Ovary (tissue), 9 donors: ENCODE data around the gene MAST4. TPM values are rescaled to one million over a fixed set of nuclear protein-coding genes. Genes with fewer than 3 reads are reported as not detected.

Source experiments
- DNase-seq, 5 donors: peaks; one replicate each; pipeline ENCODE4 v3.0.0-alpha.2; 2019 to 2020
- H3K27ac ChIP-seq, 2 donors: fragments of 200-600 bp; one replicate each; pipeline versions ENCODE4 v1.5.1 to v1.8.0; 2019 to 2022
- H3K27me3 ChIP-seq: fragments of 200-600 bp; one replicate; pipeline ENCODE4 v1.8.0; 2022
- H3K36me3 ChIP-seq: fragments of 200-600 bp; sonication (generic); one replicate; pipeline ENCODE4 v1.5.1; 2019
- H3K4me1 ChIP-seq: one replicate; pipeline ENCODE4 v1.8.1; 2013; ENCODE audit warnings: mild to moderate bottlenecking, moderate library complexity; ENCODE audit not compliant: insufficient read depth
- H3K4me3 ChIP-seq: fragments of 200-600 bp; sonication (generic); one replicate; pipeline ENCODE4 v1.5.1; 2017
- H3K9me3 ChIP-seq, 2 donors: fragments of 200-600 bp in 1 of 2; sonication (generic) in 1 of 2; one replicate each; pipeline versions ENCODE4 v1.5.1 to v1.8.1; 2013 to 2019; ENCODE audit warnings: mild to moderate bottlenecking in 1 of 2, moderate library complexity in 1 of 2
- EP300 ChIP-seq: sonication (generic); formaldehyde crosslinking; IDR thresholded peaks from one replicate; pipeline ENCODE4 v1.6.1; 2017; ENCODE audit warnings: antibody characterized with exemption
- POLR2A ChIP-seq: fragments of 450-650 bp; IDR thresholded peaks from one replicate; pipeline ENCODE4 v1.6.1; 2017; ENCODE audit warnings: antibody characterized with exemption, mild to moderate bottlenecking, moderate library complexity
- WGBS, 3 donors: extraction: QIAGEN DNeasy Blood & Tissue Kit in 1 of 3; methylation state at CpG; one replicate each; pipeline versions ENCODE4 v1.1.5 to v1.1.7; 2013 to 2017; 5-methylcytosine and 5-hydroxymethylcytosine counted together
- intact Hi-C, 4 donors: fragments of 100-400 bp; cut with DNase I; formaldehyde crosslinking; loops; one replicate each; pipeline versions ENCODE4 v1.11.0 to v1.15.1; 2022 to 2023
- polyA plus RNA-seq, 2 donors: library from polyadenylated mRNA; stranded (reverse); fragments of 200-250 nt in 1 of 2; fragments of 350-450 nt in 1 of 2; fragmentation: Illumina TruSeq in 1 of 2; extraction: RNeasy Lipid Tissue Mini Kit (QIAGEN cat#74804) in 1 of 2; gene quantifications; one replicate each; pipeline ENCODE4 v1.2.3, GENCODE V29; 2013 to 2014
- total RNA-seq, 7 donors: library from RNA; depleted of rRNA in 2 of 7; stranded (reverse); fragments of >200 nt in 2 of 7; fragmentation: NEBNext Ultra II Directional in 3 of 7; extraction: Animal tissue kit (Norgen Biotek cat#: 25700) in 3 of 7; gene quantifications; one replicate each; pipeline versions ENCODE4 v1.1.0 to v1.2.4, GENCODE V29; 2016 to 2023
- TF ChIP-seq, protein P1 (sequence below), 3 donors: fragments of 450-650 bp in 2 of 3; fragments of 200-600 bp in 1 of 3; IDR thresholded peaks; one replicate each; pipeline versions ENCODE4 v1.5.1 to v1.8.0; 2016 to 2022; ENCODE audit warnings: antibody characterized with exemption in 3 of 3, mild to moderate bottlenecking in 1 of 3
- donor health status: DM: no; HTN: no; CAD: no; lungs with moderate emphysema.
- donor health status: DM: no; HTN: no; CAD: no.
- donor health status: Bipolar disorder and iron deficiency.
- donor health status: DM: yes; HTN: yes; CAD: no.
- donor health status: DM: no; HTN: no; CAD: no.
- donor health status: DM: yes; HTN: yes; CAD: no.

MAST4 gene
- total and polyA plus RNA-seq, 9 donors, result 11.6 to 86.3 (median 57.6) TPM

DNA sequence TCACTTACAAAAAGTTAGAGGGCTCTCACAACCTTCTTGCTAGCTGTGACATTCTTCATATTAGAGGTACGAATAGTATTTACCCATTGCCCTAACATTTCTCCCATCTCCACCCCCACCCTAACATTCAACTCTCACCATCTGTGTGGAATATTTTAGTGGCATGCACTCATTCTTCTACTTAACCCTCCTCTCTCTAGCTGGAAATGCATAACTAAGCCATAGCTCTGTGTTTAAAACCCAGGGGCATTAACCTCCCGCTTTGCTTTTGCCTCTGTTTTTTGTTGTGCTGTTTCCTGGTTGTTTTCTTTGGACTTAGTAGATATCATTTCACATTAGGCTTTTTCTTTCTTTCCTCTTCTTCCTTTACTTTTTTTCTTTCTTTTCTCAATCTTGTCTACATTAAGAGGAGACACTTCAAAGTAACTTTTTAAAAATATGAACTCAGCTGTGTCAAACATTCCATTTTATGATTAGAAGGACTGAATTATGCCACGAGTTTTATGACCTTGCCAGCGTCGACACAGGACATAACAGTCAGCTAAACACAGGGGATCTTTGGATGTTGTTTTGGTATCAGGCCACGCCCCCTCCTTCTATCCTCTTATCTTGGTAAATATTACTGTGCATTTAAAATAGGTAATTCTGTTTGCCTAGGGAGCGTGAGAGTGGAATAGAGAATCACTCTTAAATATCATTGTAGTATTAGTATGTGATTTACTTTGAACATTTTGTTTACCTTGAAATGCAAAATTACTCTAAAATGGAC lies 364.4 kb downstream of the MAST4 start:
- Histone ChIP-seq H3K4me3 (no peak overlapping the region), H3K36me3 (no peaks in the 10 kb centered on the region), H3K27me3 (no peaks in the 10 kb centered on the region), H3K4me1 (peaks cover 11% of the 10 kb centered on the region), H3K27ac (no peak overlapping the region), H3K9me3 (no peaks in the 10 kb centered on the region)
- DNase-seq, result no peak
- intact Hi-C loops, result no loop called here
- WGBS, 3 donors, result 13 to 20% (median 14%) methylated on average over 7 of the region's 7 CpGs
- no peak for TF ChIP-seq EP300
- TF ChIP-seq, protein P1, sequence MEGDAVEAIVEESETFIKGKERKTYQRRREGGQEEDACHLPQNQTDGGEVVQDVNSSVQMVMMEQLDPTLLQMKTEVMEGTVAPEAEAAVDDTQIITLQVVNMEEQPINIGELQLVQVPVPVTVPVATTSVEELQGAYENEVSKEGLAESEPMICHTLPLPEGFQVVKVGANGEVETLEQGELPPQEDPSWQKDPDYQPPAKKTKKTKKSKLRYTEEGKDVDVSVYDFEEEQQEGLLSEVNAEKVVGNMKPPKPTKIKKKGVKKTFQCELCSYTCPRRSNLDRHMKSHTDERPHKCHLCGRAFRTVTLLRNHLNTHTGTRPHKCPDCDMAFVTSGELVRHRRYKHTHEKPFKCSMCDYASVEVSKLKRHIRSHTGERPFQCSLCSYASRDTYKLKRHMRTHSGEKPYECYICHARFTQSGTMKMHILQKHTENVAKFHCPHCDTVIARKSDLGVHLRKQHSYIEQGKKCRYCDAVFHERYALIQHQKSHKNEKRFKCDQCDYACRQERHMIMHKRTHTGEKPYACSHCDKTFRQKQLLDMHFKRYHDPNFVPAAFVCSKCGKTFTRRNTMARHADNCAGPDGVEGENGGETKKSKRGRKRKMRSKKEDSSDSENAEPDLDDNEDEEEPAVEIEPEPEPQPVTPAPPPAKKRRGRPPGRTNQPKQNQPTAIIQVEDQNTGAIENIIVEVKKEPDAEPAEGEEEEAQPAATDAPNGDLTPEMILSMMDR (IDR thresholded peaks at IDR 0.05), result no peak
- TF ChIP-seq POLR2A, result no peak

- H3K9me3 ChIP-seq, result no peaks in the 10 kb centered on the region
- WGBS, 3 donors, result 59 to 82% (median 73%) methylated on average over 1 of the region's 1 CpG
These were observed 367.4 kb downstream of the MAST4 start for GRCh38 chr5:66963559-66963971.

DNA sequence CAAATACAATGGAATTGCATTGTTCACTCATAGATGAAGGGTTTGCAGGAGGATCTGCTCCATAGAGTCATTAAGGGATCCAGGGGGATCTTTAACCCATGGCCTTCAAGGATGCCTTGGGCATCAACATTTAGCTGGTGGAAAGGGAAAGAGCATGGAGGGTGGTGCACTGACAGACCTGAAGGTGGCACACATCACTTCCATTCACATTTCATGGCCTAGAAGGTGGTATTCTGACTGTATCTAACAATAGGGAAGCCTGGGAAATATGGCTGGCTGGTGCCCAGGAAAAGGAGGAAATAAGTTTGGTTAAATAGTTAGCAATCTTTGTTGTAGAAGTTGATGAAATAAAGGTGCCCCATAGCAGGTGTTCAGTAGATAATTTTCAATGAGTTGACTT lies 370.2 kb downstream of the MAST4 start:
- Histone ChIP-seq H3K9me3 (no peaks in the 10 kb centered on the region), H3K27ac (no peak overlapping the region), H3K27me3 (no peaks in the 10 kb centered on the region), H3K36me3 (no peaks in the 10 kb centered on the region), H3K4me1 (peaks cover 3% of the 10 kb centered on the region), H3K4me3 (no peak overlapping the region)
- DNase-seq, result no peak
- no peak for TF ChIP-seq POLR2A
- no peak for TF ChIP-seq EP300
- TF ChIP-seq, protein P1 (IDR thresholded peaks at IDR 0.05), result no peak
- intact Hi-C loops, result no loop called here

More at GRCh38 chr5:66963559-66963971, 367.4 kb downstream of the MAST4 start:
- Histone ChIP-seq H3K4me3 (no peak overlapping the region), H3K27ac (no peak overlapping the region), H3K36me3 (no peaks in the 10 kb centered on the region), H3K4me1 (peaks cover 7% of the 10 kb centered on the region), H3K27me3 (no peaks in the 10 kb centered on the region)
- intact Hi-C loops, result no loop called here
- no peak for DNase-seq
- TF ChIP-seq, protein P1 (IDR thresholded peaks at IDR 0.05), result no peak
- no peak for TF ChIP-seq EP300
- no peak for TF ChIP-seq POLR2A

DNA sequence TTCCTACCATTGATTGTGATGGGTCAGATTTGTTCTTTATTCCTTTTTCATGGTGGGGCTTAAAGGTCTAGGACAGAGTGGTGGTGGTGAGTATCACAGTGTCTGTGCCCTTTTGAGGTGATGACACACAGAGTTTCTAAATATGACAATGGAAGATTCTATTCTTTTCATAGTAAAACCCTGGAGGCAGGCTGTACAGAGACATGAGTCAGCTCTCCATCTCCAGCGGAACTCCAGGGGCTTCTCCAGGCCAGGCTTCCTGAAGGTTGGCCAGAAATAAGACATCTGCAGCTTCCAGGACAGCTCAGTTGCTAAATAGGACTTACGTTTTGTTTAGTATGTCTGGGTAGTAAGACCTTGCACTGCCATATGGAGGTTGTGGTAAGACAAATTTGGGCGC lies 370.9 kb downstream of the MAST4 start:
- no peak overlapping the region for H3K4me3 ChIP-seq
- peaks cover 1% of the 10 kb centered on the region for H3K4me1 ChIP-seq
- no peaks in the 10 kb centered on the region for H3K9me3 ChIP-seq
- H3K27me3 ChIP-seq, result no peaks in the 10 kb centered on the region
- no peak overlapping the region for H3K27ac ChIP-seq
- 83 to 91% (median 89%) methylated on average over 3 of the region's 3 CpGs for WGBS, 3 donors
- intact Hi-C loops, result no loop called here
- no peaks in the 10 kb centered on the region for H3K36me3 ChIP-seq
- TF ChIP-seq EP300 (no peak), POLR2A (no peak)
- TF ChIP-seq, protein P1 (IDR thresholded peaks at IDR 0.05), result no peak
- DNase-seq, result no peak
